ELR (cell line): Measurements from ENCODE around the gene SDR42E1.

ENCODE experiments used
- DNase-seq: peaks from one replicate; pipeline ENCODE4 v3.0.0-alpha.2; 2015; ENCODE audit warnings: low read depth

SDR42E1 gene

DNA sequence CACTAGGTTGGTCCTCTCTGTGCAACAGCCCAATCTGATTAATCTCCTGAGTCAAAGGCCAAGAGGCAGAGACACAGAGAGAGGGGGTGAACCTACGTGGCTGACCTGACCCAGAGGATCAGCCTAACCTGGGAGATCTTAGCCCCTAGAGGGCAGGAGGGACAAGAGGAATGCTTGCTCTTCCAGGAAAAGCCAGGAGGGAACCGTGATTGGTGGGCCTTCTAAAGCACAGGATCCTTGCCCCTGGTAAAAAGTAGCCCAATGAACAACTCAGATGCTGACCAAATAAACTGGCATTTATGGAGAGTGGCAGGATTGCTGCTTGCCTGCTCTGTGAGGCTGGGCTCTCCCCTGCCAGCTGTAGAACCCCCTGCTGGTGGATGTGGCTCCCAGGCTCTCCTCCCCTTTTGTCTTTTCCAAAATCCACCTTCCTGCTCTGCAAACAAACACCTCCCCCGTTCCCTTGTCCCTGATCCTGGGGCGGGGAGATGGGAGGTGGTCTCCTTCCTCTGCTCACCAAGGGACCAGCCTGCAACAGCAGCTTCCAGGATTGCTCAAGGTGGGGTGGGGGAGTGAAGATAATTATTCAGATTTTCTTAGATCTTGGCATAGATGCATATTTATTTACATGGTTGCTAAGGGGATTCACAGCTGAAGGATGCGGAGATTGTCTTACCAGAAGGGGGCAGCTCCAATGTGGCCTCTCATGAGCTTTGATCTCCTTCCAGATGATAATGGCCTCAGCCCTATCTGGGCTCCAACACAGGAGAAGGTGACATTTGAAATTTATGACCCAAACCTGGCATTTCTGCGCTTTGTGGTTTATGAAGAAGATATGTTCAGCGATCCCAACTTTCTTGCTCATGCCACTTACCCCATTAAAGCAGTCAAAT, 71.9 kb downstream of the SDR42E1 start:
- peak; percentile 36 for DNase-seq
